Amniotic epithelial cell (primary cell): ENCODE measurements around the gene HDAC10.

Experiments used
- DNase-seq: peaks from one replicate; pipeline ENCODE4 v3.0.0-alpha.2; 2010; ENCODE audit warnings: low read depth

The HDAC10 gene

GRCh38 chr22:50270666-50271394 is 19.8 kb upstream of the HDAC10 start:
- peak; percentile 64 for DNase-seq

- peak; percentile 31 for DNase-seq
Measured at GRCh38 chr22:50269970-50270665, 19.1 kb upstream of the HDAC10 start, which contains the start of gene MAPK11. TSS of gene MAPK11 (minus strand) at chr22:50270380. CDS start at chr22:50270292, 88 bp downstream.

GRCh38 chr22:50269573-50269969 is 18.5 kb upstream of the HDAC10 start:
- DNase-seq = no peak

GRCh38 chr22:50268655-50269113 is 17.6 kb upstream of the HDAC10 start:
- no peak for DNase-seq

- DNase-seq = peak; percentile 55
Measured at GRCh38 chr22:50267591-50268390, 16.7 kb upstream of the HDAC10 start.

- no peak for DNase-seq
Measured at GRCh38 chr22:50266994-50267393, 15.9 kb upstream of the HDAC10 start.

DNA sequence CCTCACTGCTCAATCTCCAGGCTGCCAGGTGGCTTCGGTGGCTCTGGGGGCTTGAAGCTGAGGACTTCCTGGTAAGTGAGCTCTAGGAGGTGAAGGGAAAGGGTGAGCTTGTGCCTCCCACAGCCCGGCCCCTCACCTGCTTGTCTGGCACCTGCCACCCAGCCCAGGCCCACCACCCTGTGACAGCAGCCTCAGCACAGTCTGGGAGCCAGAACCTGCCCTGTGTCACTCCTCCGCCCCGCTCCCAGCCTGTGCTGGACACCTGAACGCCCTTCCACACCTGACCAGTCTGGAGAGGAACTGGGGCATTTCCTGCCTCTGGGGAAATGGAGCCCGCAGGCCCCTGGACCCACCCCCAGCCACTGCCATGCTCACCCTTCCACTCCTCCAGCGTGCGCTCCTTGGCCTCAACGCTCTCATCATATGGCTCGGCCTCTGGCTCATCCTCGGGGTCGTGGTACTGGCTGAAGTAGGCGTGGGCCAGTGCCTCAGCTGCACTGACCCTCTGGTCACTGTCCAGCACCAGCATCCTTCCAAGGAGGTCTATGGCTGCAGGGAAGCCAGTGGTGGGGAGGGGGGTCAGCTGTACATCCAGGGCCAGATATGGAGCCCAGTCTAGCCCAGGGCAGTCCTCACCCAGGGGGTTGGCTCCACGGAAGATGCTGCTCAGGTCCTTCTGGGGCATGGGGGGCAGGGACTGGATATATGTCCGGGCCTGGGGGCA is 14.0 kb upstream of the HDAC10 start:
- DNase-seq = no peak

DNA sequence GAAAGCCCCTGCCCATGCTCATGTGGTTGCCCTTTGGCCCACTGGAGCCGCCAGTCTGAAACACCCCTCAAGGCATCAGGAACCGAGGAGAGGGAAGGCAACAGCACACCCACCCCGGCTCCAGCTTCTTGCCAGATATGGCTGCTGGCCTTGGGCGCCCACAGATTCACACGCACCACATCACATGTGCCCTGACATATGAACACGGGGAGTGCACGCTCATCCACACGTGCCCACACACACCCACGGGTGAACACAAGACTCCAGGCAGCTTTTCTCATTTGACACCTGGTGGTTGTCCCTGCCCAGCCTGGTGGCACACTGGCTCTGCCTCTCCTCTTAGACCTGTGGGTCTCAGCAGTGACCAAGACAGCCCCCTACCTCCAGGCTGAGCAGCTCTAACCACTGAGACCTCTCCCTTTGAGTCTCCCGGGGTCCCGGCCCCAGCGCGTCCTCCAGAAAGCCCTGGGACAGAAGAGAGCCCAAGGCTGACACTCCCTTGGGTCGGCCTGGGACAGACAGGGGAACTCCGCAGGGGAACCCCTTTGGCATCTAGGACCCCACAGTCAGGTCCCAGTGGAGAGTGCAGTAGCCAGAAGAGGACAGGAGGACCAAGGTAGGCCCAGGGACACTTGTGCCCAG is 13.2 kb upstream of the HDAC10 start:
- no peak for DNase-seq

GRCh38 chr22:50262973-50263617 is 12.0 kb upstream of the HDAC10 start:
- no peak for DNase-seq

DNA sequence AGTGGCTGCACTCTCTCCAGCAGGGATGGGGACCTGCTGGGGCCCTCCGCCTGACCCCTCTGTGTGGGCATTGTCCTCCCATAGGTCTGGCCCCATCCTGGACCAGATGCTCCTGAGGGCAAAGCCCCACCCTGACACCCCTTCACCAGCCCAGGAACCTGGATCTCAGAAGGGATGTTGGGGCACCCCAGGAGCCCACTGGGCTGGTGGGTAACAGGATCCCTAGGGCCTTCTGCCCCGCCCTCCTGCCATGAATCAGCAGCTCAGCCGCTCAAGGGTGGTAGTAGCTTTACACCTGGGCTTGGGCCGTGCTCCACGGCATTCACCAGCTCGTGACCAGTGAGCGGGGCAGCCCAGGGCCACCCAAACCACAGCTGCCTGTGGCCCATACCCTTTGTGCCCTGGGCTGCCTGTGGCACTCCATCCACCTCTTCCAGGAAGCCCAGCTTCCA is 11.4 kb upstream of the HDAC10 start:
- no peak for DNase-seq

GRCh38 chr22:50261615-50262459 is 10.8 kb upstream of the HDAC10 start, which contains the start of gene MAPK12:
TSS of gene MAPK12 (minus strand) at chr22:50261683. CDS start at chr22:50261509, 174 bp downstream.
- peak; percentile 22 for DNase-seq

DNA sequence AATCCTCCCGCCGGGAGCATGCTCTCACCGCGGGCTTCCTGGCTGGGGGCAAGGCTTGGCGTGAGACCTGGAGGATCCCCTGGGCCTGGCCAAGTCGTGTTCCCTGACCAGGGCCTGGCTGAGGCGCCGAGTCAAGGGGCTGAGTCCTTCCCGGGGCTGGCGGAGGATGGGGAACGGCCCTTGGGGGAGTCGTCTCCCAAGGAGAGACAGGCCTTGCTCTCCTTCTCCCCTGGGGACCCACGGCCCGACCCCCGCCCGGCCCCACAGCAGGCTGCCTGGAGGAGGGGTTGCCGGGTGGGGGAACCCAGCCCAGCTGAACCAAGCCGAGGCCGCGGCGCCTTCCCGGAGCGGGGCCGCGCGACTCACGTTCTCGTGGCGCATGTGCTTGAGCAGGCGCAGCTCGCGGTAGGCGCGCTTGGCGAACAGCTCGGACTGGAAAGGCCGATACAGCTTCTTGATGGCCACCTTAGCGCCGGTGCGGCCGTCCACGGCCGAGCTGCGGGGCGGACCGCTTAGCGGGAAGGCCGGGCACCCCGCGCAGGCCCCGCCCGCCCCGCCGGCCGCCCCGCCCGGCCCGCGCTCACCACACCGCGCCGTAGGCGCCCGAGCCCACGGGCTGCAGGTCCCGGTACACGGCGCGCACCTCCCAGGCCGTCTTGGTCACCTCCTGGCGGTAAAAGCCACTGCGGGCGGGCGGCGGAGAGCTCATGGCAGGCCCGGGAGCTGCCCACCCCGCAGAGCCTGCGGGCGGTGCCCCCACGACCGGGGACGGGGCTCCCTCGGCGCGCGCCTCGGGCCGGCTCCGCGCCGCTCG is 9.9 kb upstream of the HDAC10 start:
- DNase-seq = peak; percentile 68

GRCh38 chr22:50260434-50260800 is 9.4 kb upstream of the HDAC10 start:
- no peak for DNase-seq

DNA sequence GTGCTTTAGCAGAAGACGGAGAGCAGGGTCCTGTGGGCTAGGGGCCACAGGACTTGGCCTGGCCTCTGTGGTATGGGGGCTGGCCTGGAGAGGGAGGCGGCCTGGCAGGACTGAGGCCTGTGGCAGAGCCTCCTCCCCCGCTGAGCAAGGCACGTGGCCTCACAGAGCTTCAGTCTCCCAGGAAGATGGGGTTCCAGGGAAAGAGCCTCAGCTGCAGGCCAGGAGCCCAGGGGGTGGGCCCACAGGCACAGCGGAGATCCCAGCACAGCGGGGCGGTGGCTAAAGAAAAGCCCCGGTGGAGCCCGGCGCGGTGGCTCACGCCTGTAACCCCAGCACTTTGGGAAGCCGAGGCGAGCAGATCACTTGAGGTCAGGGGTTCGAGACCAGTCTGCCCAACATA is 8.2 kb upstream of the HDAC10 start:
- no peak for DNase-seq

DNA sequence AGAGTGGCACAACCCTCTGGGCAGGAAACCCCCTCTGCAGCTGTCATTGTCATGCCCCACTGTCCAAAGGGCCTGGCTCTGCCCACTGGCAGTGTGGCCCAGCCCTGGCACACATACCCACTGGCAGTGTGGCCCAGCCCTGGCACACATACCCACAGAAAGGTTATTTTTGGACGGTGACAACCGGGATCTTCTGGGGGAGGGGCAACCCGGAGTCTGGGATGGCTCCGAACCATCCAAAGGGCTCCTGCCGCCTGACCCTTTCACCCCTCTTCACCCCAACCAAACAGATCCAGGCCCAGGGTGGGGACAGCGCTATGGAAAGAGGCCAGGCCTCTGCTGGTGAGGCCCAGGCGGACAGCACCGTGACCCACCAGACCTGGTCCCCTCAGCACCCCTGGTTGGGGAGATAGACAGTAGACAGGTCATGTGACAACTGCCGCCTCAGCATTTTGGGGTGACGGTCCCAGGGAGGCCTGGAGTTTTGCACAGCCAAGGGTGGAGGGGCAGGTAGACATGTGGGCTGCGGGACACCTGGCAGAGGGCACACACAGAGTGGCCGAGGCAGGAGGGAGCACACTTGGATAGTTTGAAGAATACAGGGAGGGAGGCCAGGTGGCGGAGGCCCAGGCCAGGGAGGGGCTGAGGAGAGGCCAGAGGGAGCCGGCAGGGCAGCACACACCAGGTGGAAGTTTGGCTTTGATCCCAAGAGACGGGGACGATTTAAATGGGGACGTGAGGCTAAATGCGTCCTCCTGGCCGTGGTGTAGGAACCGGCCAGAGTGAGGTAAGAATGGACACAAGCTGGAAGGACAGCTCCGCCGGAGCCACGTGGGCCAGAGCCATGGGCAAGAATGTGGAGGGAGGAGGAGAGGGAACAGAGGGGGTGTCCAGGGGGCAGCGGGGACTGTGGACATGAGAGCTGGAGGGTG is 7.6 kb upstream of the HDAC10 start:
- DNase-seq = no peak

DNA sequence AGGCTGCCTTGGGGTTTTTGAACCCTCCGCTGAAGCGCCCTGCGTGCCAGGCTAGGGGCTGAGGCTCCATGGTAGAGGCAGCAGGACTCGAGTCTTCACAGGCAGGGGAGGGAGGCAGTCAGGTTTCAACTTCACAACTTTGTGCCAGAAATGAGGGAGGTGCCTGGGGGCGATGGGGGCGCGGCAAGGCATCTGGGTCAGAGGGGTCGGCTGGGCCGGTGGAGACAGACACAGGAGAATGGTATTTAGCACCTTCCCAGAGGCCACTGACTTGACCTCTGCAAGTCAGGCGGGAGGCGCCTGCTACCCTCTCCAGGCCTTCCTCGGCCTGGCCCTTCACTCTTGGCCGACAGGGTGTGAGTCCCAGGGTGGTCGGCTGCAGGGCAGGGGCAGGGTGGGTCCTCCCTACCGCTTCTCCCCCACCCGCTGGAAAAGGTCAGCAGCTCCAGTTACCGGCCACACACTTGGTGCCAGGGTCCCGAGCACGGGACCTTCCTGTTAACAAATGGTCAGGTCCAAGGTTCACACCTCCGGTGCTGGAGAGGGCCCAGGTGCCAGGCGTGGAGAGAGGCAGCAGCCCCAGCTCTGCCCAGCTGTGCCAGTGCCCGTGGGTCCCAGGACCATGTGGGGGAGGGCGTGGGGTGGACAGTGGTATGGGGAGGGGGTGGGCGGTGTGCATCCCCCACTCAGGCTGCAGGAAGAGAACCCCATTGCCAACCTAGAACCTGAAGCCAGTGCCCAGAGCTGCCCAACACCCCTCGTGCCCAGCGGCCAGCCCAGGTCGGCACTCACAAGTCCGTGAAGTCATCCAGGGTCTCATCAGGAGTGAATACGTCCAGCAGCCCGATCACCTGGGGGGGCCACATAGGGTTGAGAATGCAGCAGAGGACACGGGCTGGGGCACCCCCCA is 6.6 kb upstream of the HDAC10 start:
- DNase-seq = no peak

DNA sequence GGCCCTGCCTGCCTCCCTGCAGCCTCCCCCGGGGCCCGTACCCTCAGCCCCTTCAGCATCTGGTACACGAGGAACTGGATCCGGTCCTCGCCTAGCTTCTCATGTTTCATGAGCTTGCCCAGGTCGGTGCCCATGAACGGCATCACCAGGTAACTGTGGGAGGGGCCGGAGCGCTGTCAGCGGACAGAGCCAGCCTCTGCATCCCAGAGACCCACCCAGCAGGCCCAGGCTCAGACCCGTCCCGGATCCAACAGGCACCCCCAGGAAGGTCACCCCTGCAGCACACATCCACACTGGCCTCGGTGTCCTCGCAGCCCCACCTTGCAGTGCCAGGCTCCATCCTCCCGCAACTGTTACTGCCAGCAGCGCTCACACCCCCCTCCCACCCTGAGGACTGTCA is 6.0 kb upstream of the HDAC10 start:
- no peak for DNase-seq
